Midbrain (tissue), 1 donor: ENCODE results near the gene PHRF1.

Experiments used
- DNase-seq: peaks from one replicate; lab custom pipeline; 2025; lab: John Stamatoyannopoulos, UW

The PHRF1 gene

DNA sequence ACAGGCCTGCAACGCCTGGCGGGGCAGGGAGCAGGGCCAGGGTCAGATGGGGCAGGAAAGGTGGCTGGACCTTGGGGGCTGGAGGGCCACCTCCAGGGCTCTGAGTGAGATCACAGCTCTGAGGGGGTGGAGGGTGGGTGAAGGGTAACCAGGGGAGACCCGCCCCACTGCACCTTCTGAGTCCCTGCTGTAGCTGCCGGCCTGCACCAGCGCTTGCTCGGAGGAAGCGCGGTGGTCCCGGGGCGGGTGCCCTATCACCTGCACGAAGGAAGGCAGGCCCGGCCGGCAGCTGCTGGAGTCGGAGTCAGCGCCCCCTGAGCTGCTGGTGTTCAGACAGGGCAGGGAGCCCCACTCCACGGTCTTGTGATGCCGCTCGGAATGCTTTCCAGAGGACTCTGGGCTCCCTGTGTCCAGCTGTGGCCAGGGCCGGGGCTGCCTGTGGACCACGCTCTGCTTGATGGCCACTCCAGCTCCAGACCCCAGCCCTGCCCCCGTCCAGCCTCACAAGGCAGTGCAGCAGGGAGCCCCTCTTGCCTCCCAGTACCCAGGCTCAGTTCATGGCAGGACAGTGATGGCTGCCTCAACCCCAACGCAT lies 19.5 kb upstream of the PHRF1 start:
- no peak for DNase-seq

DNA sequence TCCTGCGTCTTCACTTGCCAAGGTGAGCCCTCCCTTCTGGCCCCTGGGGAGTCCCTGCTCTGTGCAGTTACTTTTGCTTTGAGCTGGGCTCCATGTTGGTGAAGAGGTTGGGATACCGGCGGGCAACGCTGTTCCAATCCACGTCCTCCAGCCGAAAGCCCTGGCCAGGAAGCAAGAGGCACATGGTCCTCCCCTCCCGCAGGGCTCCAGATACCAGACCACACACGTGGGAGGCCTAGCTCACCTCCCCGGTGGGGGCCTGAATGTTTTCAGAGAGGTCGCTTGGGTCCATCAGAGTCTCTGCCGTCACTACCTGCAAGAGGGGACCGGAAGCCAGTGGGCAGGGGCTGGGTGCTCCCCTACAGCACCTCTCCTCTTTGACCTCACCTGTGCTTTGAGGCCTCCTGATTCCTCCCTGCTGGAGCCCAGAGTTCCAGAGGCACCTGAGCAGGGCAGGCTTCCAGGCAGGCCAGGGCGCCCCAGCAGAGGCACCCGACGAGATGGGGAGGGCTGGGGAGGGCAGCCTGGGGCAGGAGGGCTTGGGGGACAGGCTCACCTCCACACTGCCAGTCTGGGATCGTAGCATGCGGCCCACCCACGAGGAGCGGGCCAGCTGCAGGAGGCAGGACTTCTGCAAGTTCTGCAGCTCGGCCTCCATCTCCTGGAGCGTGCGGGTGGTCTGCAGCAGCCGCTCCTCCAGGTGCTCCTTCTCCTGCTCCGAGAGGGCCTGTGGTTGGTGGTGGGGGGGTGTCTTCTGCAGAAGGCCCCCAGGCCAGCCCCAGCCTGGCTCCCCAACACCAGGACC lies 18.7 kb upstream of the PHRF1 start:
- no peak for DNase-seq

DNA sequence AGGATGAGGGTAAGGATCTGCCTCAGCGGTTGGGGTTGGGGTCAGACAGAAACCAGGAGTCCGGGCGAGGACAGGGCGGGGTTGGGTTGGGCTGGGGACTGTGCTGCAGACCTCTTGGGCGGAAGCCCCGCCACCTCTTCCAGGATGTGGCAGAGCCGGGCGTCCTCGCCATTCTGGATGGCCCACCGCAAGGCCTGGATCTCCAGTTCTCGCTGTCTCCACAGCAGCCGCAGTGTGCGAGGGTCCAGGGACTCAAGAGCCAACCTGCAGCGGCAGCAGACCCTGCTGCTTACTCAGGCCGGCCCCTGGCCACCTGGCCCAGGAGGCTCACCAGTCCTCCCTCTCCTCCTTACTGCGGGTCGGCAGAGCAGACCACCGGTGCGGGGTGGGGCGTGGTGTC lies 17.8 kb upstream of the PHRF1 start:
- DNase-seq: no peak

DNA sequence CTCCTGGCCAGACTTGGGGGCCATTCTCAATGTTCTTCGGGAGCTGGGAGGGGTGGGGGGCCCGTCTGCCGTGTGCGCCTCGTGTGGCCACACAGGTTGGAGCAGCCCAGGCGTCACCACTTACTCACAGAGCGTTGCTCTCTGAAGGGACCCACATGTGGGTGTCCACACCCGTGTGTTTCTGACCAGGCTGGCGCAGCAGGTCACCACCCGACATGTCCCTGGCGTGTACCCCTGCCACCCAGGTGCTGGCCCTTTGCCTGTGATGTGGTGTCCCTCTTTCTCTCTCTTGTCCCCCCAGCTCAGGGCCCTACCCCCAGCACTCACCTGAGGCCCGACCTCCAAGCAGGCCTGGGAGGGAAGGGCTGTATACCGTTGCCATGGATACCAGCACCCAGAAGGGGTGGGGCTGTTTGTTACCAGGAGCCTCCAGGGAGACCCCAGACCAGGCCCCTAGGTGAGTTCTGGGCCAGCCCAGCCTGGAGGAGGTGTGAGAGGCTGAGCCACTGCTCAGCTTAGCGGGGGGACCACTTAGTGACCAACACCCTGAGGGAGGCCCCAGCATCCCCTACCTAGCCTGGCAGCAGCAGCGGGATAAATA lies 17.1 kb upstream of the PHRF1 start:
- no peak for DNase-seq

DNA sequence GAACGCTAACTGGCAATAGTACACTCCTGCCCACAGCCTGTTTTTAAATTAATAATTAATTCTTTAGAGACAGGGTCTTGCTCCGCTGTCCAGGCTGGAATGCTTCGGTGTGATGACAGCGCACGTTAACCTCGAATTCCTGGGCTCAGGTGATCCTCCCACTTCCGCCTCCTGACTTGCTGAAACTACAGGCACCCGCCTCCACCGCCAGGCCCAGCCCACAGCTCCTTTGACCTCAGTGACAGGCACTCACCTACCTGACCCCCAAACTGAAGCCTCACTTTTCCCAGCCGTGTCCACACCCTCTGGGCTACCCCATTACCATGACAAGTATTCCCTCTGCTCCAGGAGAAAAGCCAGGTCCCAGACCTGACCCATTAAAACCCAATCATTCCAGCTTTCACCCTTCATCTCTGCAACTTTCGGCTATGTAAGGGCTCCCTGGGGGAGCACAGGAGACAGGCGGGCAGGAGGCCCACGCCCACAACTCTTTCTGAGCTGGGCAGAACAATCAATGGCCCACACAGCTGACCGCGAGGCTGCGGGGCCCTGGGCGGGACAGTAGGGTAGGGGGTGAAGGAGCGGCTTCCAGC lies 16.5 kb upstream of the PHRF1 start:
- DNase-seq: no peak

DNA sequence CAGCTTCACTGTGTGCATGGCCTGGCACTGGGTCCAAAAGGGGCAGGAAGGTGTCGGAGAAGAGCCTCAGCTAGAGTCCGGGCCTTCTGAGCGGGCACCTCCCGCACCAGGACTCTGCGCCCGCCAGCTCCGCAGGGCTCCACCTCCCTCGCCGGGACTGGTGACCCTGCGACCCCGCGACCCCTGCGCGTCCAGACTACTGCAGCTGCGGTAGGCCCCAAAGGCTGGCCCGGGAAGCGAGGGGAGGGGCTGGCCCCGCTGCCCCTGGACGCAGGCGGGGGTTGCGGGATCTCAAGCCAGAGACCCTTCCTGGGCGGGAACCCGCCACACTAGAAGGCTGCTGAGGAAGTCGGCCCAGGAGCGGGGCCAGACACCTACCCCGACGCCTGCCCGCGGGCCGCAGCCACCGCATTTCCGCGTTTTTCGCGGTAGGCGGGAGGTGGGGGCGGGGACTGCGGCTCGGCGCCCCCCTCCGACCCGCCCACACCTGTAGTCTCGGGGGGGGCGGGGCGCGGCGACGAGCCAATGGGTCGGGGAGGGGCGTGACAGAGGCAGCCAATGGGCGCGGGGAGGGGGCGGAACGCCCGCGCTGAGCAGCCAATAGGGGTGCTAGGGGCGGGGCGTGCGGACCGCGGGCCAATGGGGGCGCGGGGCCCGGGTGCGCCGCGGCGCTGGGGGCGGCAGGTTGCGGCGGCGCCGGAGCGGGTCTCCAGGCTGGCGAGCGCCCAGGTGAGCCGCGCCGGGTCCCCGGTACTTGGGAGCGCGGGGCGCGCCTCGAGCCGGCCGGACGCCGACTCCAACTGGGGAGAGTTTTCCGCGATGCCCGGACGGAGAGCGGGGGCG lies 15.7 kb upstream of the PHRF1 start, which contains the start of the genes LMNTD2 and RASSF7:
Gene LMNTD2 (minus strand): TSS at position 434 of the 843 bp plus-strand sequence. CDS start 22 bp downstream, at position 412.
Gene RASSF7 (plus strand): TSS at position 666 of the 843 bp plus-strand sequence. CDS start 799 bp downstream, outside the sequence.
- peak; percentile 89 for DNase-seq

DNA sequence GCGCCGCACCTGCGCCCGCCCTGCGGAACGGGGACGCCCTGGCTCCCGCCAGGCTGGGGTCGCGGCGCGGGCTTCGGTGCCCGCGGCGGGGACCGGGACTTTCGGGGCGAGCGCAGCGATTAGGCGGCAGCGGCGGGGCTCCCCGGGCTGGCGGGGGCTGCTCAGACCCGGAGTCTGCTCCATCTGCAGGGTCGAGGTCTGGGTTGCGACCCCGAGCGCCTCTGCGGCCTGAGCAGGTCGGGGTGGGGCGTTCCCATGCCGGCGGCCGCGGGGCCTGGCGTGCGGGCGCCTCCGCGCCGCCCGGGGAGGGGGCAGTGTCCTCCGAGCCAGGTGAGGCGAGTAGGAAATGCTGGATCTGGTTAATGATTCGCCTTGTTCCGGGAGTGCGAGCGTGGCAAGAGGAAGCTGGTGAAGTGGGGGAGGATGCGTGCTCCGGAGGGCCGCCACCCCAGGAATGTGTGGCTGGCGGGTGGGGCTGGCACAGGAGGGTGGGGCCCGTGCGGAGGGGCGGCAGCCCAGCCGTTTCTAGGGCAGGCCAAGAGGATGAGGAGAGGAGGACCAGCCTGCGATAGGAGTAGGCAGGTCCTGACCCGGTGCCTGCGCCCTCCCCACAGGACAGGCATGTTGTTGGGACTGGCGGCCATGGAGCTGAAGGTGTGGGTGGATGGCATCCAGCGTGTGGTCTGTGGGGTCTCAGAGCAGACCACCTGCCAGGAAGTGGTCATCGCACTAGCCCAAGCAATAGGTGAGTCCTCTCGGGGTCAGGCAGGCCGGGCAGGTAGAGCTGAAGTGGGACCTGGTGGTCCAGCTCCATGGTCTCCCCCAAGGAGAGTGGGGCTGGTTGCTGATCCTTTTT lies 14.9 kb upstream of the PHRF1 start:
- DNase-seq: no peak

DNA sequence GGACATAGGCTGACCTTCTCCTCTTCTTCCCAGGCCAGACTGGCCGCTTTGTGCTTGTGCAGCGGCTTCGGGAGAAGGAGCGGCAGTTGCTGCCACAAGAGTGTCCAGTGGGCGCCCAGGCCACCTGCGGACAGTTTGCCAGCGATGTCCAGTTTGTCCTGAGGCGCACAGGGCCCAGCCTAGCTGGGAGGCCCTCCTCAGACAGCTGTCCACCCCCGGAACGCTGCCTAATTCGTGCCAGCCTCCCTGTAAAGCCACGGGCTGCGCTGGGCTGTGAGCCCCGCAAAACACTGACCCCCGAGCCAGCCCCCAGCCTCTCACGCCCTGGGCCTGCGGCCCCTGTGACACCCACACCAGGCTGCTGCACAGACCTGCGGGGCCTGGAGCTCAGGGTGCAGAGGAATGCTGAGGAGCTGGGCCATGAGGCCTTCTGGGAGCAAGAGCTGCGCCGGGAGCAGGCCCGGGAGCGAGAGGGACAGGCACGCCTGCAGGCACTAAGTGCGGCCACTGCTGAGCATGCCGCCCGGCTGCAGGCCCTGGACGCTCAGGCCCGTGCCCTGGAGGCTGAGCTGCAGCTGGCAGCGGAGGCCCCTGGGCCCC lies 14.1 kb upstream of the PHRF1 start:
- DNase-seq: no peak

DNA sequence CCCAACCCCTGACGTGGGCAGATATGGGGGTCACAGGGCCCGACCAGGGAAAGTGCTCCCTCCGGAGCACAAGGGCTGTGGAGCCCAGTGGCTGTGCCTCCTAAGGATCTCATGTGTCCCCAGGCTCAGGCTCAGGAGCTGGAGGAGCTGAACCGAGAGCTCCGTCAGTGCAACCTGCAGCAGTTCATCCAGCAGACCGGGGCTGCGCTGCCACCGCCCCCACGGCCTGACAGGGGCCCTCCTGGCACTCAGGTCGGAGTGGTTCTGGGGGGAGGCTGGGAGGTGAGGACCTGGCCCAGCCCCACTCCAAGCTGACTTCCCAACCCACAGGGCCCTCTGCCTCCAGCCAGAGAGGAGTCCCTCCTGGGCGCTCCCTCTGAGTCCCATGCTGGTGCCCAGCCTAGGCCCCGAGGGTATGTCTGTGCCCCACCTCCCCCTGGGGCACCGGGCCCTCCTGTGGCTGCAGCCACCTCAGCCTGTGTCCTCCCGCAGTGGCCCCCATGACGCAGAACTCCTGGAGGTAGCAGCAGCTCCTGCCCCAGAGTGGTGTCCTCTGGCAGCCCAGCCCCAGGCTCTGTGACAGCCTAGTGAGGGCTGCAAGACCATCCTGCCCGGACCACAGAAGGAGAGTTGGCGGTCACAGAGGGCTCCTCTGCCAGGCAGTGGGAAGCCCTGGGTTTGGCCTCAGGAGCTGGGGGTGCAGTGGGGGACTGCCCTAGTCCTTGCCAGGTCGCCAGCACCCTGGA lies 13.0 kb upstream of the PHRF1 start:
- DNase-seq: no peak

DNA sequence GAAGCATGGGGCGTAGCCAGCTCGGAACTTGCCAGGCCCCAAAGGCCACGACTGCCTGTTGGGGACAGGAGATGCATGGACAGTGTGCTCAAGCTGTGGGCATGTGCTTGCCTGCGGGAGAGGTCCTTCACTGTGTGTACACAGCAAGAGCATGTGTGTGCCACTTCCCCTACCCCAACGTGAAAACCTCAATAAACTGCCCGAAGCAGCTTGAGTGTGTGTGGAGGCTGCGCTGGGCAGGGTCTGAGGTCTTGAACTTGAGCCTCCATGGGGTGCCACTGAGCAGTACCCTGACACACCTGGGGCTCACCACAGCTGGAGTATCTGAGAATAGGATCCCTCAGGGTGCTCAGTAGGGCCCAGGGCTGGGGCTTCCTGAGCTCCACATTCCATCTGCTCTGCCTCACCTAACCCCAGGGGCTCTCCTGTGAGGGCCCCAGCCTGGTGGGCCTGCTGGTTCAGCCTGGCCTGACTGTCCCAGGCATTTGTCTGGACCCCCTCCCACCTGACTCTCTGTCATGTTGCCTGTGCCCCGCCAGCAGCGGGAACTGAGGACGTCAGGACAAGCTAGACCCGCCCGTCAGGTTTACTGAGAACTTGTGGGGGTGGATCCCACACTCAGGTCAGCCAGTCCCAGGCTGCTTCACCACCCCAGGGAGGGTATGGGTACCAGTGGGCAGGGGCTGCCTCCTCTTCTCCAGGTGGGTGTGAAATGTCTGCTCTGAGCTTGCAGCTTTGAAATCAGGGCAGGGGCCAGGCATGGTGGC lies 12.3 kb upstream of the PHRF1 start:
- DNase-seq: no peak

DNA sequence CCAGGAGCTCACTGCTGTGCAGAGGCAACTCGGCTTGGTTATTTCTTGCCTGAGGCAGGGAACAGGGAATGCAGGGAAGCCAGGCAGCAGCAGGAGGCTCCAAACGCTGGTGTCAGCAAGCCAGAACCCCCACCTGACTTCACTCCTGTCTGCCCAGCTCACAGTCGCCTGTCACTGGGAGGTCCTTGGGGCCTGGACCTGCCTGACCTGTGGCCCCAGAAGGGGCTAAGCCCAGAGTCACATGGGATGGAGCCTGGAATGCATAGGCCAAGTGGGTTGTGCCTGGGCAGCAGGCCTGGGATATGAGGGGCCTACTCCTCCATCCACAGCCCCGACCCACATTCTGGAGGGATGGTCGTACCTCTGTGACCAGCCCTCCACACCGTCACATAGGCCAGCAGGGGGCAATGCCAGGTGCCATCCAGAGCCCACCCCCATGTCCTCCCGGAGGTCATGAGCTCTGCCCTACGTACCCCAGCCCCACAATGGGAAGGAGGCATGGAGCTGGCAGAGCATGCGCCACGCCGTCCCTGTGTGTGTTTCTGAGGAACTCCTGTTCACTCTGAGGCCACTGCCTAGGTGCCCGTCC lies 10.3 kb upstream of the PHRF1 start:
- no peak for DNase-seq

DNA sequence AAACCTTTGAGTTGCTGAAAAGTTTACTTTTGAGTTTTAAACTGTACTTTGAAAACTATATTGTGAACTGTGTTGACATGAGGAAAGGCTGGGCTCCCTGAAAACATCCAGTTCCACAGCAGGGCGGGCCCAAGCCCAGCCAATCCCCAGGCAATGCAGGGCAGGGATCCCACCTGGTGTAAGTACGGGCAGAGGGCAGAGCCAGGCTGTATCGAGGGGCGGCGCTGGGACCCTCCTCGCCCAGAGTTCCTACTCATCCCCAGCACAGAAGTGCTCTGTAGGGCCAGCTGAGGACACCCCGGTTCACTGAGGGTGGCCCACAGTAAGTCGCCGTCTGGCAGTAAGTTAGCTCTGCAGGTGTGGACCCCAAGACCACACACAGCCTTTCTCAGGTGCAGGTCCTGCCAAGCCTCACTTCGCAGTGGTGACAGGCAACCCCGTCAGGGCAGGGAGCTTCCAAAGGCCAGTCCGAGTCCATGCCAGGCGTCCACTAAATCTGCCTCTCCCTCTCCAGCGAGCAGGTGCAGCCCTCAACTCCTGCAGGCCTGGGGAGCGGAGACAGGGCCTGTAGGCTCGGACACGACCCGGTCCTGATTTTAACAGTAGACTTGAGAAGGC lies 9.2 kb upstream of the PHRF1 start:
- no peak for DNase-seq

DNA sequence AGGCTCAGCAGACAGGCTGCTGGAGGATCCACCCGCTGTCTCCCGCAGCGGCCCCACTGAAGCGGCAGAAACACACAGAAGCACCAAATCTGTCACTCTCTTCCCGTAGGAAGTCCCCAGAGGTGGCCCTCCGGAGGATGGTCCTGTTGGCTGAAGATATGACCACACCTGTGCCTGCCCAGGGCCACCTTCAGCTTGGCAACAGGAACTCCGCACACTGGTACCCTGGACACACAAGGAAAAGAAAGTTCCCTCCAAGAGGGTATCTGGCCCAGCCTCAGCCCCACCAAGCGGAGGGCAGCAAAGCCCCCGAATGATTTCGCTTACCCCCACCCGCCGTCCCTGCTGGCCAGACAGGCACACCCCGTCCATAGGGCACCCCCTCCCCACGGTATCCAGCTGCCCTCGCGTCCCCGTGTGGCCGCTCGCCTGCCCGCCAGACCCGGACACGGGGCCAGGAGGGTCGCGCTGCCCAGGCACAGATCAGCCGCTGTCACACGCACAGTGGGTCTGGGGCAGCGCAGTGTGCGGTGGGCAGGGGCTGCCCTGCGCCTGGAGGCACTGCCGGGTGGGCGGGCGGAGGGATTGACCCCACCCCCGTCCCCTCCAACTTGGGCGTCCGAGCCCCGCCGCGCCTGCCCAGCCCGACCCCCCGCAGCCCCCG lies 8.5 kb upstream of the PHRF1 start:
- no peak for DNase-seq

DNA sequence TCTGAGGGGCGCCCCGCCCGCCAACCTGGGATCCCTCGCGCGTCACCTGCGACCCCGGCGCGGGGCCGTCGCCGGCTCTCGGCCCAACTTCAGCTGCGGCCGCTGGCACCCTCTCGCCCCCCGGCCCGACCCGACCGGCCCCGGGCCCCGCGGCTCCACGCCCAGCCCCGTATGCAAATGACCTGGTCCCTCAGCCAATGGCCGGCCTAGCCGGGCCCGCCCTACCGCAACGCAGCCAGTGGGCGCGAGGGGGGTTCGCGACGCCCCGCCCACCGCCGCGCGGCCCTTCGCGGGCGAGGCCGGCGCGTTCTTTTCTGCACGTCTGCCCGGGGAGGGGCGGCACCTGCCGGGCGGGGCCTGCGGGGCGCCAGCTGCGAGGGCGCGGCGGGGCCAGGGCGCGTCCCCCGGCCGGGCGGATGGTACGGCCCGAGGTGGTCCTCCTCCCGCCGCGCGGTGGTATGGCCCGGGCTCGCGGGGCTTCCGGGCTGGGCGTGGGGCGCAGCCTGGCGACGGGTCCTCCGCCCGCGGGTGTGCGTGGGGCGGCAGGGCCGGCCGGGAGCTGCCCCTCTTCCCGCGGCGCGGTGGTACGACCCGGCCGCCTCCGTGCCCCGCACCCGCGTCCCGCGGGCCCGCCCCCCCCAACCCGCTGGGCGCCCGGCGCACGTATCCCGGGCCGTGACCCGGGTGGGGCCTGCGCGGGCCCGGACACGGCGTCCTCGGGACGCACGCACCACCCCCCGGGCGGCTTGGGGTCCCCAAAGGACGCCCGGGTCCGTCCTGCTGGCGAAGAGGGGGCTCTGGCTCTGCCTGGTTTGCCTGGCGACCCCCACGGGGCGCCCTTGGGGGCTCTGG lies 7.7 kb upstream of the PHRF1 start:
- DNase-seq: peak; percentile 82

DNA sequence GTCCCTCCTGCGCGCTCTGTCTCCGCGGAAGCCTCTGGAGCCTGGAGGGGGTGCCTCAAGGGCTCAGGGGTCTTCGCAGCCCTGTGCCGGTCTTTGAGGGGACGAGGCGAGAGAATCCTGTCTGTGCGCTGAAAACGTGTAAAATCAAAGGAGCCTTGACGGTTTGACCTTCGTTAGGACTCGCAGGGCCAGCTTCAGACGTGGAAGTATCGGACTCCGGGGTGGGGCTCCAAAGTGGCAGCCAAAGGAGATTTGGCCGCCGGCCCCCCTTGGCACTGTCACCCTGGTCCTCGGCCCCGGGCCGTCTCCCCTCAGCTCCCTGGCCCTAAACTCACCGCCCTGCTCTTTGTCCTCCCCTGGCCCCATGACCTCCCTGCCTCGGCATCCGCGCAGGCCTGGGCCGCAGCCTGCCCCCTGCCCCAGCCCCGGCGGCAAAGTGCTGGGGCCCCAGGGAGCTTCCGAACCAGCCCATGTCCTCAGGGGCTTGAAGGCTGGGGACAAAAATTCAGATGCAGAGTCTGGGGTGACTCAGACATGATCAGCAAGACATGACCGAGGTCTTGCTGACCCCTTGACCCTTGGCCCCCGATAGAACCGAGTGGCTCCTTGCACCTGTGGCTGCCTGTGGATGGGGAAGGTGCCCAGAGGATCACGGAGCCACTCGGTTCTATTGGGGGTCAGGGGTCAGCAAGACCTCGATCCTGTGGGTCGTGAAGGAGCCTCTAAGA lies 6.9 kb upstream of the PHRF1 start:
- no peak for DNase-seq

DNA sequence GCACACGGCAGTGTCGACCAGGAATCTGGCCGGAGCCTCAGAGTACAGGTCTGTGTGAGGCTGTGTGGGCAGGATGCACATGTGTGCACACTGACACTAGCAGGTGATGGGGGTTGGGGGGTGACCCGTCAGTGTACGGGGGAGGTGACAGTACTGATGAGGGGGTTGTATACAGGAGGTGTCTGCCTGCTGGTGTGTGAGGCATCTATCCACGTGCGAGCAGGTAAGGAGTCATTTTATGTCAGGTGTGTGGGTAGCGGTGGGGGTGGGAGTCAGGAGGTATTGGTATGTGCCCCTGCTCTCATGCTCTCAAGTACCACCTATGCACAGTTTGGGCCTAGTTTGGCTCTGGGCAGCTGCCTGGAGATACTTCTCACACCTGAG lies 4.5 kb upstream of the PHRF1 start:
- DNase-seq: no peak
